ENCODE results near the gene MICU1.
"Not testable (repeated sequence)": the region's sequence is repeated elsewhere in the genome, so short reads cannot be mapped to it uniquely, and the experiment has no call there.

The MICU1 gene

DNA sequence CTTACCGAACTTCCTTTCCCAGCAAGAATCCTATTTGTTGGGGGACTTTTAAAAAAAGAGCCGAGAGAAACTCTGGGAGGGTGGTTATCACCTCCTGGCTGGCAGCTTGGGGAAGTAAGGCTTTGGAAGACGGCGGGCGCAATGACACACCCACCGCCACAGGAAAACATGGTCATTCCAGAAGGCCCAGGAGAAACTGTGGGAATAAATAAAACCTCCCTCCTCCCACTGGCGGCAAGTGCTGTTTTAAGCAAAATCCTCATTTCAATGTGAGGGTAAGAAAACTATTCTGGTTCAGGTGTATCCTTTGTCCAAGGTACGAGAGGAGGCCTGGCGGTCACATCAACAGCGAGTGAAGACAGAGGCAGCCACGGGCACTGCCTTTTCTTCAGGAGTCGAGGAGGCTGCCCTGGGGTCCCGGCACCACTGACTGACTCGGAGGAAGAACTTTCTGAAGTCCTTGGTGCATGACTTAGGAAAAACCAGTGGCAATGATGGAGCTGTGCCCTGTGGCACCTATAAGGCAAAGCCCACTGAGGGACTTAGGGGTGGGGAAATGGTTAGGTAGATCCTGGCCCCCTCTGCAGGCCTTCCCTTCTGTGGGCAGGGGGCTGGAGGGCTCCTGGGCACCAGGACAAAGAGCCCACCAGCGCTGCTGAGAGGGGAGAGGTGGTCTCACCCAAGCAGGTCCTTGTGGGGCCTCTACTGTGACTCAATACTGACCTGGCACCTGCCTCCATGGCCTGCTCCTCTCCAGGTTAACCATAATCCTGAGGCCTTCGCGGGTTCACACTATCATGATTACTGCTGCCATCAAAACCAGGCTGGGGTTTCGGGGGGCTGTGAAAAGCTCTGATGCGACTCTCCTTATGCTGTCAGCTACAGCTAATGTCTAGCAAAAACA is 292.5 kb downstream of the MICU1 start:
- H3K4me1 ChIP-seq (ENCODE audit: control insufficient read depth in 1 of 2, insufficient read depth in 2 of 2, low read length in 2 of 2) = peaks cover 65 to 67% of the 10 kb centered on the region in 2 donors
- H3K27ac ChIP-seq (ENCODE audit: low read depth, low read length) = no peak overlapping the region
- H3K27me3 ChIP-seq (ENCODE audit: control insufficient read depth in 1 of 2, insufficient read depth in 2 of 2, low read length in 2 of 2) = no peaks in the 10 kb centered on the region
- H3K36me3 ChIP-seq (ENCODE audit: control insufficient read depth in 1 of 2, insufficient read depth in 2 of 2, low read length in 2 of 2) = peaks cover 28 to 33% of the 10 kb centered on the region in 2 donors
- no peak overlapping the region for H3K4me3 ChIP-seq (ENCODE audit: low read depth in 1 of 2, low read length in 2 of 2)
- H3K9me3 ChIP-seq (ENCODE audit: control insufficient read depth in 1 of 2, low read length in 2 of 2) = no peaks in the 10 kb centered on the region
- H3K9ac ChIP-seq (ENCODE audit: low read depth in 1 of 2, low read length in 2 of 2) = no peak overlapping the region

DNA sequence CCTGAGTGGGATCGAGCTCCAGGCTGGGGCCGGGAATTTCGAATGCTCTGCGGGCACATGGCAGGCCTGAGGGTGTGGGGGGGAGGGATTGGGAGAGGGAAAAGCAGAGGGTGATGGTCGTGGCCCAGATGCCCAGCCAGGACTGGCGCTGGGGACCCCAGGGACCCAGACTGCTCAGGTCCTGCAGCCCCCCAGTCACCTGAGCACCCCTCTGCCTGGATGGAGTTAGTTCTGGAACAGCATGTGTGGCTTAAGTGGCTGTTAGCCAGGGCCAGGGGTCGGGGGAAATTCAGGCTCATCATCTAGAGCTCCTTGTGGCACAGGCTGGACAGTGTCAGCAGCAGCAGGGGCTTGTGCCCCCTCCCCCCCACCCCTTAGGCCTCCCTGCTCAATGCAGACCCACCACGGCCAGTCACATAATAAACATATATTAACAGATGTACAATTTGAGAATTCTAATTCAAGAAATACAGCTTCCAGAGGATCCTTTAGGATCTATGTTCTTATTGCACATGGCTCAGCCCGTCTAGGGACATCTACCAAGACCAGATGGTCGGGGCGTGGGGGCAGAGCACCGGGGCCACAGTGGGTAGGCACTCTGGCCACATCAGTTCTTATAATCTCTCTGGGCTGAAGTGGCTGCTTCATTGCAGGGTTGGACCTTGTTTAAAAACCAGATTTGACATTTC is 293.3 kb downstream of the MICU1 start:
- peaks cover 71 to 73% of the 10 kb centered on the region in 2 donors for H3K4me1 ChIP-seq (ENCODE audit: control insufficient read depth in 1 of 2, insufficient read depth in 2 of 2, low read length in 2 of 2)
- H3K27ac ChIP-seq (ENCODE audit: low read depth, low read length) = peak overlapping the region; percentile 30
- peaks cover 20 to 25% of the 10 kb centered on the region in 2 donors for H3K36me3 ChIP-seq (ENCODE audit: control insufficient read depth in 1 of 2, insufficient read depth in 2 of 2, low read length in 2 of 2)
- H3K9ac ChIP-seq (ENCODE audit: low read depth in 1 of 2, low read length in 2 of 2) = peak overlapping the region in 1 of 2 donors; percentile 35
- no peak overlapping the region for H3K4me3 ChIP-seq (ENCODE audit: low read depth in 1 of 2, low read length in 2 of 2)
- no peaks in the 10 kb centered on the region for H3K27me3 ChIP-seq (ENCODE audit: control insufficient read depth in 1 of 2, insufficient read depth in 2 of 2, low read length in 2 of 2)
- H3K9me3 ChIP-seq (ENCODE audit: control insufficient read depth in 1 of 2, low read length in 2 of 2) = no peaks in the 10 kb centered on the region

DNA sequence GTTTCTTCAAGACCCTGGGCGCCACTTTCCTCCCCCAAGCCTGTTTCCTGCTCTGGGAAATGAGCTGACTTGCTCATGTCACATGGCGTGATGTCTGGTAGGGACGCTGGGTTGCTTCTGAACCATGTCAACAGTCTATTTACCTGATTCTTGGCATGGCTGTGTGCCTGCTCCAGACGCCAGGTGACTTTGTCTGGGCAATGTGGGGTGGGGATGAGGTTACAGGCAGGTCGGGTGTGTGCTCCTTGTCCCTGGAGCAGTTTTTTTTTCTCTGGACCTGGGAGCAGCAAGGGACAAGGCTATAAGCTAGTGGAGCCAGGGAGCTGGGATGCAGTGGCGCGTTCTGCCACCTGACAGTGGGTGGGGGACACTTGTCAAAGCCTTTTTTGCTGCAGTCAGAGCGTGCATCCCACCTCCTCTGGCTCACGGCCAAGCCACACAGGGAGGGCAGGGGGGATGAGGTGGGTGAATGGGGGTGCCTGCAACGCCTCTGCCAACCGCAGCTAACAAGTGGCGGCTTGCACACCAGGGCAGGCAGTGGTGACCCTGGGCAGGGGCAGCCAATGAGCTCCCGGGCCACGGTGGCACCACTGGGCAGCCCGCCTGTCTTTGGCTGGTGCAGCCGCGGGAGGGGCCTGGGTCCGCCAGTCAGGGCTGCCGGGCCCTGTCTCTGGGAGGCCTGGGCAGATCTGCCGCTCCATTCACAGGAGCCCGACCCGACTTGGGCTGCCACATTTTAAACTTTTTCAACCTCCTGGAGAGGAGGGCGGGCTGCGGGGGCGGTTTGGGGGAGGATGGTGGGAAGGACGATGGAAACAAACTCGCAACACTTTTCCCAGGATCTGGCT is 294.1 kb downstream of the MICU1 start:
- Histone ChIP-seq H3K4me1 (ENCODE audit: control insufficient read depth in 1 of 2, insufficient read depth in 2 of 2, low read length in 2 of 2) (peaks cover 68% of the 10 kb centered on the region in 2 donors), H3K9me3 (ENCODE audit: control insufficient read depth in 1 of 2, low read length in 2 of 2) (no peaks in the 10 kb centered on the region), H3K9ac (ENCODE audit: low read depth in 1 of 2, low read length in 2 of 2) (peak overlapping the region; percentile 1 to 61), H3K4me3 (ENCODE audit: low read depth in 1 of 2, low read length in 2 of 2) (peak overlapping the region; percentile 0 to 30), H3K27ac (ENCODE audit: low read depth, low read length) (peak overlapping the region; percentile 75), H3K36me3 (ENCODE audit: control insufficient read depth in 1 of 2, insufficient read depth in 2 of 2, low read length in 2 of 2) (peaks cover 18 to 19% of the 10 kb centered on the region in 2 donors), H3K27me3 (ENCODE audit: control insufficient read depth in 1 of 2, insufficient read depth in 2 of 2, low read length in 2 of 2) (no peaks in the 10 kb centered on the region)

DNA sequence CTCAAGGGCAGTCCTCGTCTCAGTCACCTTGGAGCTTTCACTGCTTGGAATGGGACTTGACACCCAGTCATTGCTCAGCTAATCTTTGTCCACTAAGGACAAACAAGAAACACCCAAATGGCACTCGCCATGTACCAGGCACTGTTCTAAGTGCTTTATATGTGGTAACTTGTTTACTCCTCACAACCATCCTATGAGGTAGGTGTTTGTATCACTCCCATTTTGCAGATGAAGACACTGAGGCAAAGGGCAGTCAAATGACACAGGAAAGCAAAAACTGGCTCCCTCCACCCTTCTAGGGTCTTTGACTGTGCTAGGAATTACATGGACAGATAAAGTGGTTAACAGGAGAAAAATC is 295.8 kb downstream of the MICU1 start:
- no peak overlapping the region for H3K4me3 ChIP-seq (ENCODE audit: low read depth in 1 of 2, low read length in 2 of 2)
- no peak overlapping the region for H3K27ac ChIP-seq (ENCODE audit: low read depth, low read length)
- peaks cover 53 to 54% of the 10 kb centered on the region in 2 donors for H3K4me1 ChIP-seq (ENCODE audit: control insufficient read depth in 1 of 2, insufficient read depth in 2 of 2, low read length in 2 of 2)
- no peak overlapping the region for H3K9ac ChIP-seq (ENCODE audit: low read depth in 1 of 2, low read length in 2 of 2)
- no peaks in the 10 kb centered on the region for H3K9me3 ChIP-seq (ENCODE audit: control insufficient read depth in 1 of 2, low read length in 2 of 2)
- H3K36me3 ChIP-seq (ENCODE audit: control insufficient read depth in 1 of 2, insufficient read depth in 2 of 2, low read length in 2 of 2) = peaks cover 6 to 7% of the 10 kb centered on the region in 2 donors
- no peaks in the 10 kb centered on the region for H3K27me3 ChIP-seq (ENCODE audit: control insufficient read depth in 1 of 2, insufficient read depth in 2 of 2, low read length in 2 of 2)

DNA sequence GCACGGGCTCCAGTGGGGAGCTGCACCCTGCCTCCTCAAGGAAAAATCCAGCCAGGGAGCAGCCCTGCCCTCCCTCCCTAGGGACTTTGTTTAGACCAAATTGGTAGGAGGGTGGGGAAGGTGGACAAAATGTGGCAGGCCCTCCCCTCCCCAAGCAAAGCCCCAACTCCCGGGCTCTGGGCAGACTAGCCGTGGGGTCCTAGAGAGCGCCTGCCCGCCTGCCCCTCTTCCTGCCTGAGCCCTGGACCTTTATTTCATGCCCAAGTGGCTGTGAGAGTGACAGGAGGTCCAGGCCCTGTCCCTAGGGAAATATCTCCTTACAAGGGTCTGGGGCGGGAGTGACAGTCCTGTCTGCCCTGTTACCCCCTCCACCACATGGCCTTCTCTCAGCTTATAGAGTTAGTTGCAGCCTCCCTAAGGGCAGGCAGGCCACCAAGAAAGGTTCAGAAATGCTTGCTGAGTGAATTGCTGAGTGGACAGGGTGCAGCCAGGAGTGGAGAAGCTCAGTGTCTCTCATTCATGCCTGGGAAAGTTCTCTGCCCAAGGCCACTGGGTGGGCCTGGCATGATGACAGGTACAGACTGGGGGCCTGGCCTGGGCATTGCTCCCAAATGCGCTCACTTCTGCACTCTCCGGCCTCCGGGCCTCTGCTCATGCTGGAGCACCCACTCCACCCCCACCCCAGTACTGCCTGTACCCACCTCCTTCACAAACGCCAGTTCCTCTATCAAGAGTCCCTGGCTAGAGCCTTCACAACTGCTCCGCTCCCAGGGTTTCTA is 296.4 kb downstream of the MICU1 start:
- Histone ChIP-seq H3K36me3 (ENCODE audit: control insufficient read depth in 1 of 2, insufficient read depth in 2 of 2, low read length in 2 of 2) (peaks cover 0 to 6% of the 10 kb centered on the region in 2 donors), H3K4me1 (ENCODE audit: control insufficient read depth in 1 of 2, insufficient read depth in 2 of 2, low read length in 2 of 2) (peaks cover 55 to 56% of the 10 kb centered on the region in 2 donors), H3K27me3 (ENCODE audit: control insufficient read depth in 1 of 2, insufficient read depth in 2 of 2, low read length in 2 of 2) (no peaks in the 10 kb centered on the region), H3K4me3 (ENCODE audit: low read depth in 1 of 2, low read length in 2 of 2) (no peak overlapping the region), H3K9ac (ENCODE audit: low read depth in 1 of 2, low read length in 2 of 2) (no peak overlapping the region), H3K9me3 (ENCODE audit: control insufficient read depth in 1 of 2, low read length in 2 of 2) (no peaks in the 10 kb centered on the region), H3K27ac (ENCODE audit: low read depth, low read length) (no peak overlapping the region)

DNA sequence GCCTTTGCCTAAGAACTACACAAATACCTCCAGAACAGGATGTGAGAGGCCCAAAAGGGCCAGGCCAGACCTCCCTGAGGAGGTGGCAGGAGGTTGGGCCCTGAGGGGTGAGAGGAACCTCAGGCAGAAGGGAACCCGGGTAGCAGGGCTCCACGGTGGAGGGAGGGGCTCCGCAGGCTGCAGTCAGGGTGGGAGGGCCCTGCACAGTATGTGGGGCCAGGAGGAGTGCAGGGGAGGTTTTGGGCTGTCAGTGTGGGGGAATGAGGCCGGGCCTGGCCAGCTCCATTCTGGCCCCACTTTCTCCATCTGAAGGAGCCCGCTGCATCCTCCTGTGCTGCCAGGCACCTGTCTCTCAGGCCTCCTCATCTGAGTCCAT is 297.1 kb downstream of the MICU1 start:
- H3K36me3 ChIP-seq (ENCODE audit: control insufficient read depth in 1 of 2, insufficient read depth in 2 of 2, low read length in 2 of 2) = peaks cover 0 to 3% of the 10 kb centered on the region in 2 donors
- H3K9ac ChIP-seq (ENCODE audit: low read depth in 1 of 2, low read length in 2 of 2) = peak overlapping the region in 1 of 2 donors; percentile 47
- no peak overlapping the region for H3K27ac ChIP-seq (ENCODE audit: low read depth, low read length)
- no peak overlapping the region for H3K4me3 ChIP-seq (ENCODE audit: low read depth in 1 of 2, low read length in 2 of 2)
- no peaks in the 10 kb centered on the region for H3K9me3 ChIP-seq (ENCODE audit: control insufficient read depth in 1 of 2, low read length in 2 of 2)
- no peaks in the 10 kb centered on the region for H3K27me3 ChIP-seq (ENCODE audit: control insufficient read depth in 1 of 2, insufficient read depth in 2 of 2, low read length in 2 of 2)
- H3K4me1 ChIP-seq (ENCODE audit: control insufficient read depth in 1 of 2, insufficient read depth in 2 of 2, low read length in 2 of 2) = peaks cover 50 to 52% of the 10 kb centered on the region in 2 donors

DNA sequence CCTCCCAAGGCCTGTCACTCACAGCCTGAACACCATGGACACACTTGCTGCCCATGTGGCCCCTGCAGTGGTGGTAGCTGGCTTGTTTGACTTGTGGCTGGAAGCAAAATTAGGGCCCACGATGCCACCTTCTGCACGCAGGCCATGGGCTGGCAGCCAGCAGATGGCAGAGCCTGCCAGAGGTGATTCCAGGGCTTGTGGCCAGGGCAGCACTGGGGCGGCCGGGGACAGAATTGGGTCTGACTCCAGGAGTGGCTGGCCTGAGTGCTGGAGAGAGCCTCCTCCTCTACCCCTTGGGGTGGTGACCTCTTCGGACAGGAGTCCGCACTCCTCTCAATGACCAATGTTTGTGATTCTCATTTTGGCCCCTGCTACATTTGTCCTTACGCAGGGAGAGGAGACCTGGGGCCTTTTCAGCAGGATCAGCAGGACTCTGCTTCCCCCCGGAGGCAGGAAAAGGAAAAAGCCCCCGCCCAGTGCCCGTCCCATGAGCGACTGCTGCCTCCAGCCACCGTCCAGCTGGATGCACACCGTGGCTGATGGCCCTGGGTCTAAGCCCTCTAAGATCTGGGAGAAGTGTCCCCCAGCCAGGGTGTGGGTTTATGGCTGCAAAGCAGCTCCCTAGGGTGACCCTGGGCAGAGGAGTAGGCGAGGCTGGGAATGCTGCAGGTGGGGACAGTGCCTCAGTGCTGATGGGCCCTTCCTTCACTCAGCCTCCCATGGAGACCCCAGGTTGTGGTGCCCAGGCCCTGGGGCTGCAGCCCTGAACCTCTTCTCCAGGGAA is 297.6 kb downstream of the MICU1 start:
- no peak overlapping the region for H3K4me3 ChIP-seq (ENCODE audit: low read depth in 1 of 2, low read length in 2 of 2)
- H3K9me3 ChIP-seq (ENCODE audit: control insufficient read depth in 1 of 2, low read length in 2 of 2) = no peaks in the 10 kb centered on the region
- H3K4me1 ChIP-seq (ENCODE audit: control insufficient read depth in 1 of 2, insufficient read depth in 2 of 2, low read length in 2 of 2) = peaks cover 48 to 50% of the 10 kb centered on the region in 2 donors
- H3K9ac ChIP-seq (ENCODE audit: low read depth in 1 of 2, low read length in 2 of 2) = peak overlapping the region in 1 of 2 donors; percentile 47
- no peak overlapping the region for H3K27ac ChIP-seq (ENCODE audit: low read depth, low read length)
- H3K27me3 ChIP-seq (ENCODE audit: control insufficient read depth in 1 of 2, insufficient read depth in 2 of 2, low read length in 2 of 2) = no peaks in the 10 kb centered on the region
- H3K36me3 ChIP-seq (ENCODE audit: control insufficient read depth in 1 of 2, insufficient read depth in 2 of 2, low read length in 2 of 2) = peaks cover 0 to under 1% of the 10 kb centered on the region in 2 donors

DNA sequence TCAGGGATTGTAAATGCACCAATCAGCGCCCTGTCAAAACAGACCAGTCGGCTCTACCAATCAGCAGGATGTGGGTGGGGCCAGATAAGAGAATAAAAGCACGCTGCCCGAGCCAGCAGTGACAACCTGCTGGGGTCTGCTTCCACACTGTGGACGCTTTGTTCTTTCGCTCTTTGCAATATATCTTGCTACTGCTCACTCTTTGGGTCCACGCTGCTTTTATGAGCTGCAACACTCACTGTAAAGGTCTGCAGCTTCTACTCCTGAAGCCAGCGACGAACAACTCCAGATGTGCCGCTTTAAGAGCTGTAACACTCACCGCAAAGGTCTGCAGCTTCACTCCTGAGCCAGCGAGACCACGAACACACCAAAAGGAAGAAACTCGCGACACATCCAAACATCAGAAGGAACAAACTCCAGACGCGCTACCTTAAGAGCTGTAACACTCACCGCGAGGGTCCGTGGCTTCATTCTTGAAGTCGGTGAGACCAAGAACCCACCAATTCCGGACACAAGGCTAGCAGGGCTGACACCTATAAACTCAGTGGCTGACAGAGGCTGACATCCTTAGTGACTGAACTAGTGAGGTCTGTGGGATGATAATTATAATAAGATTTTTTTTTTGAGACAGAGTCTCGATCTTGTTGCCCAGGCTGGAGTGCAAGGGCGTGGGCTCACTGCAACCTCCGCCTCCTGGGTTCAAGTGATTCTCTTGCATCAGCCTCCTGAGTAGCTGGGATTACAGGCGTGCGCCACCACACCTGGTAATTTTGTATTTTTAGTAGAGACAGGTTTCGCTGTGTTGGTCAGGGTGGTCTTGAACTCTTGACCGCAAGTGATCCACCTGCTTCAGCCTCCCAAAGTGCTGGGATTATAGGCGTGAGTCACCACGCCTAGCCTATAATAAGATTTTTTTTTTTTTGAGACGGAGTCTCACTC is 298.9 kb downstream of the MICU1 start:
- not testable (repeated sequence) for H3K9me3 ChIP-seq (ENCODE audit: control insufficient read depth in 1 of 2, low read length in 2 of 2); H3K36me3 ChIP-seq (ENCODE audit: control insufficient read depth in 1 of 2, insufficient read depth in 2 of 2, low read length in 2 of 2); H3K27ac ChIP-seq (ENCODE audit: low read depth, low read length); H3K9ac ChIP-seq (ENCODE audit: low read depth in 1 of 2, low read length in 2 of 2); H3K4me3 ChIP-seq (ENCODE audit: low read depth in 1 of 2, low read length in 2 of 2); H3K27me3 ChIP-seq (ENCODE audit: control insufficient read depth in 1 of 2, insufficient read depth in 2 of 2, low read length in 2 of 2)
- H3K4me1 ChIP-seq (ENCODE audit: control insufficient read depth in 1 of 2, insufficient read depth in 2 of 2, low read length in 2 of 2) = peaks cover 39 to 50% of the 10 kb centered on the region in 2 donors
